K562 (cell line): ENCODE data around the gene RBM20. TPM values are rescaled to one million over a fixed set of nuclear protein-coding genes. Genes with fewer than 3 reads are reported as not detected.

ENCODE experiments used
- CHD1 ChIP-seq: fragments of 200-600 bp; sonication (generic); IDR thresholded peaks from one replicate; pipeline ENCODE4 v1.6.1; 2012; ENCODE audit warnings: mild to moderate bottlenecking, moderate library complexity, low read length, inconsistent platforms
- DACH1 ChIP-seq: fragments of 450-650 bp; IDR thresholded peaks from 2 replicates; pipeline ENCODE4 v1.6.1; 2018; ENCODE audit not compliant: partially characterized antibody
- ELK3 ChIP-seq: fragments of 450-650 bp; formaldehyde crosslinking; IDR thresholded peaks from 2 replicates; pipeline ENCODE4 v1.4.0; 2020; ENCODE audit warnings: mild to moderate bottlenecking
- ETV5 ChIP-seq: sonication (generic); formaldehyde crosslinking; IDR thresholded peaks from 2 replicates; pipeline ENCODE4 v1.4.0; 2020; ENCODE audit warnings: low read depth, mild to moderate bottlenecking, missing genetic modification reagents
- FOXO4 ChIP-seq: fragments of 450-650 bp; formaldehyde crosslinking; IDR thresholded peaks from 2 replicates; pipeline ENCODE4 v1.4.0; 2020; ENCODE audit warnings: mild to moderate bottlenecking, moderate library complexity
- GTF2B ChIP-seq: IDR thresholded peaks from 2 replicates; pipeline ENCODE4 v1.6.1; 2011; ENCODE audit not compliant: insufficient read length; ENCODE audit errors: extremely low read depth
- HEY1 ChIP-seq: fragments of 250-450 bp; sonication (Bioruptor Pico); IDR thresholded peaks from 2 replicates; pipeline ENCODE4 v1.5.0; 2020; ENCODE audit warnings: mild to moderate bottlenecking, moderate library complexity, borderline replicate concordance
- L3MBTL2 ChIP-seq: fragments of 450-650 bp; IDR thresholded peaks from 2 replicates; pipeline ENCODE4 v1.6.1; 2016; ENCODE audit warnings: mild to moderate bottlenecking, moderate library complexity
- MAX ChIP-seq: sonication (generic); formaldehyde crosslinking; IDR thresholded peaks from 2 replicates; pipeline ENCODE4 v1.9.0; 2022; ENCODE audit warnings: mild to moderate bottlenecking, missing genetic modification reagents
- MCM3 ChIP-seq: fragments of 450-650 bp; IDR thresholded peaks from 2 replicates; pipeline ENCODE4 v1.6.1; 2016
- MYBL2 ChIP-seq, 2 experiments: fragments of 450-650 bp in 1 of 2; sonication (generic) in 1 of 2; formaldehyde crosslinking in 1 of 2; IDR thresholded peaks; 2 replicates each; pipeline versions ENCODE4 v1.6.1 to v1.8.1; 2017 to 2022; ENCODE audit warnings: borderline replicate concordance in 1 of 2, inconsistent platforms in 1 of 2, low read depth in 1 of 2, mild to moderate bottlenecking in 1 of 2, missing genetic modification reagents in 1 of 2, moderate library complexity in 1 of 2
- NCOA6 ChIP-seq: fragments of 450-650 bp; IDR thresholded peaks from 2 replicates; pipeline ENCODE4 v1.6.1; 2017; ENCODE audit warnings: mild to moderate bottlenecking
- PATZ1 ChIP-seq: fragments of 250-450 bp; sonication (Bioruptor Pico); IDR thresholded peaks from 2 replicates; pipeline ENCODE4 v1.5.0; 2020; ENCODE audit warnings: mild to moderate bottlenecking, borderline replicate concordance
- TAF7 ChIP-seq: fragments of 450-650 bp; IDR thresholded peaks from 2 replicates; pipeline ENCODE4 v1.6.1; 2016; ENCODE audit warnings: missing genetic modification characterization, missing compliant biosample characterization
- TOE1 ChIP-seq, 2 experiments: fragments of 450-650 bp in 1 of 2; sonication (generic) in 1 of 2; formaldehyde crosslinking in 1 of 2; IDR thresholded peaks; 2 replicates each; pipeline versions ENCODE4 v1.7.1 to v1.8.0; 2016 to 2022; ENCODE audit warnings: borderline replicate concordance in 2 of 2, mild to moderate bottlenecking in 2 of 2, antibody characterized with exemption in 1 of 2, inconsistent platforms in 1 of 2, low read depth in 1 of 2, missing genetic modification reagents in 1 of 2, moderate library complexity in 1 of 2
- TRIM28 ChIP-seq: fragments of 450-650 bp; IDR thresholded peaks from 2 replicates; pipeline ENCODE4 v1.6.1; 2017
- U2AF2 ChIP-seq: fragments of 200-400 bp; formaldehyde crosslinking; optimal IDR thresholded peaks from 2 replicates; pipeline ENCODE3; 2017; ENCODE audit warnings: low read depth, mild to moderate bottlenecking, low read length
- ZBTB17 ChIP-seq: fragments of 450-650 bp; formaldehyde crosslinking; IDR thresholded peaks from 2 replicates; pipeline ENCODE4 v1.4.0; 2020; ENCODE audit warnings: mild to moderate bottlenecking
- ZC3H8 ChIP-seq: fragments of 450-650 bp; IDR thresholded peaks from 2 replicates; pipeline ENCODE4 v1.6.1; 2017
- ZEB2 ChIP-seq: fragments of 450-650 bp; IDR thresholded peaks from 2 replicates; pipeline ENCODE4 v1.6.1; 2016
- ZNF197 ChIP-seq: fragments of 200-800 bp; sonication (Bioruptor generic); IDR thresholded peaks from 2 replicates; pipeline ENCODE4 v1.6.1; 2016; ENCODE audit warnings: low read depth, missing genetic modification characterization, missing compliant biosample characterization
- ZNF3 ChIP-seq: fragments of 250-450 bp; sonication (Bioruptor Pico); IDR thresholded peaks from 2 replicates; pipeline ENCODE4 v1.5.0; 2021; ENCODE audit warnings: mild to moderate bottlenecking, moderate library complexity
- ZNF444 ChIP-seq: fragments of 250-450 bp; sonication (Bioruptor Pico); IDR thresholded peaks from 2 replicates; pipeline ENCODE4 v1.4.0; 2020; ENCODE audit warnings: mild to moderate bottlenecking, moderate library complexity
- polyA plus RNA-seq, 8 experiments: library from polyadenylated mRNA; depleted of rRNA in 4 of 8; stranded (reverse) in 5 of 8; unstranded in 3 of 8; fragments of >200 nt; fragmentation: Nextera tagmentation in 2 of 8; fragmentation: Illumina TruSeq in 1 of 8; extraction: Ambion mirVana in 2 of 8; extraction: Trizol in 1 of 8; gene quantifications; 2 replicates each; pipeline versions ENCODE4 v1.2.1 to v1.2.3, GENCODE V29; 2011 to 2014; ENCODE audit warnings: inconsistent platforms in 1 of 8, missing spikeins in 1 of 8
- total RNA-seq, 7 experiments: library from RNA; depleted of rRNA in 6 of 7; stranded (reverse); fragments of >200 nt in 6 of 7; fragmentation: Illumina TruSeq in 2 of 7; extraction: Trizol in 2 of 7; gene quantifications; 2 replicates each; pipeline versions ENCODE4 v1.2.1 to v1.2.3, GENCODE V29; 2011 to 2021; ENCODE audit warnings: low replicate concordance in 1 of 7

The RBM20 gene
- total and polyA plus RNA-seq, 9 of the 15 experiments (the other 6 are each of a cell fraction or from before 2014, with no cell fraction given) = 0.63 to 5.7 (median 3.2) TPM

GRCh38 chr10:110664483-110665420, 20.6 kb downstream of the RBM20 start (continued):
- no peak for TF ChIP-seq ZC3H8
- no peak for TF ChIP-seq ZEB2
- peak; percentile 89 for TF ChIP-seq L3MBTL2
- no peak for TF ChIP-seq HEY1 (CRISPR knock-in tag)
- no peak for TF ChIP-seq ZNF444
- 0 out of 2 replicates have a peak, but pooled peaks have one; percentile 35 for TF ChIP-seq ZNF197 (CRISPR knock-in tag)
- no peak for TF ChIP-seq FOXO4 (CRISPR knock-in tag)
- no peak for TF ChIP-seq TRIM28
- TF ChIP-seq ZBTB17 (CRISPR knock-in tag) = no peak
- TF ChIP-seq PATZ1 (CRISPR knock-in tag) = no peak
- no peak for TF ChIP-seq TAF7 (tag)
- no peak for TF ChIP-seq GTF2B
- no peak for TF ChIP-seq ZNF3 (CRISPR knock-in tag)
- no peak for TF ChIP-seq MYBL2 (IDR thresholded peaks at IDR 0.05; ENCODE audit: low read depth)
- no peak for TF ChIP-seq MYBL2 (CRISPR knock-in tag; IDR thresholded peaks at IDR 0.05; ENCODE audit: borderline replicate concordance)
- no peak for TF ChIP-seq ETV5
- TF ChIP-seq U2AF2 = no peak
- TF ChIP-seq TOE1 (IDR thresholded peaks at IDR 0.05; ENCODE audit: borderline replicate concordance) = no peak
- no peak for TF ChIP-seq TOE1 (CRISPR knock-in tag; IDR thresholded peaks at IDR 0.05; ENCODE audit: borderline replicate concordance, low read depth)
- peak; percentile 46; the same call in 1 of the 2 replicates for TF ChIP-seq MAX (CRISPR knock-in tag)
- TF ChIP-seq MCM3 = no peak
- peak; percentile 85 for TF ChIP-seq DACH1
- no peak for TF ChIP-seq ELK3 (CRISPR knock-in tag)
- TF ChIP-seq NCOA6 = no peak; the same call in 1 of the 2 replicates
- no peak for TF ChIP-seq CHD1
